Measurements from ENCODE around the gene HYAL1.
"Not testable (repeated sequence)": the region's sequence is repeated elsewhere in the genome, so short reads cannot be mapped to it uniquely, and the experiment has no call there.

HYAL1 gene

DNA sequence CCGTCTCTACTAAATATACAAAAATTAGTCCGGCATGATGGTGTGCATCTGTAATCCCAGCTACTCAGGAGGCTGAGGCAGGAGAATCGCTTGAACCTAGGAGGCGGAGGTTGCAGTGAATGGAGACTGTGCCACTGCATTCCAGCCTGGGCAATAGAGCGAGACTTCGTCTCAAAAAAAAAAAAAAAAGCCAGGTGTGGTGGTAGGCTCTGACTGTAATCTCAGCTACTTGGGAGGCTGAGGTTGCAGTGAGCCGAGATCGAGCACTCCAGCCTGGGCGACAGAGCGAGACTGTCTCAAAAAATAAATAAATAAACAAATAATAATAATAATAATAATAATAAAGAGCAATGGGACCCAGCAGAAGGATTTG is 30.9 kb downstream of the HYAL1 start:
- DNase-seq = not testable (repeated sequence)

DNA sequence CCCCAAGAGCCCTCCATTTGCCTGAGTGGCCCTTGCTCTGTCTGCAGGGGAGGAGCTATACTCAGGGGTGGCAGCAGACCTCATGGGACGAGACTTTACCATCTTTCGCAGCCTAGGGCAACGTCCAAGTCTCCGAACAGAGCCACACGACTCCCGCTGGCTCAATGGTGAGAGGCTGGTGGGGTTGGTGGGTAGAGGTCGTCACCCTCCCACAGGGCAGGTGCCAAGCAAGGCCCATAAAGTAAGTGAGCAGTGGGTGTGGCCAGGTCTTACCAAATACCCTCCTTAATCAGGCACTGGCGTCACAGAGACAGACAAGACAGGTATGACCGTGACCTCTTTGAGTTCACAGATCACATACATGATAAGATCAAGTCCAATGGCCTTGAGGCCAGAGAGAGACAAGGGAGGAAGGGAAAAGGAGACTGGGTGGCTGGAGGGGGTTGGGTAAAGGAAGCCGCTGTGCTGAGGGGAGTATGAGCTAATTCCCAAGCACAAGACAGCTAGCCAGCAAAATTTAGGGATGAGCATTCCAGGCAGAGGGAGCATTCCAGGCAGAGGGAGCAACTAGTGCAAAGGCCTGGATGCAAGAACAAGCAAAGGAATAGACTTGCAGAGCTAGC is 31.9 kb downstream of the HYAL1 start:
- DNase-seq = no peak

DNA sequence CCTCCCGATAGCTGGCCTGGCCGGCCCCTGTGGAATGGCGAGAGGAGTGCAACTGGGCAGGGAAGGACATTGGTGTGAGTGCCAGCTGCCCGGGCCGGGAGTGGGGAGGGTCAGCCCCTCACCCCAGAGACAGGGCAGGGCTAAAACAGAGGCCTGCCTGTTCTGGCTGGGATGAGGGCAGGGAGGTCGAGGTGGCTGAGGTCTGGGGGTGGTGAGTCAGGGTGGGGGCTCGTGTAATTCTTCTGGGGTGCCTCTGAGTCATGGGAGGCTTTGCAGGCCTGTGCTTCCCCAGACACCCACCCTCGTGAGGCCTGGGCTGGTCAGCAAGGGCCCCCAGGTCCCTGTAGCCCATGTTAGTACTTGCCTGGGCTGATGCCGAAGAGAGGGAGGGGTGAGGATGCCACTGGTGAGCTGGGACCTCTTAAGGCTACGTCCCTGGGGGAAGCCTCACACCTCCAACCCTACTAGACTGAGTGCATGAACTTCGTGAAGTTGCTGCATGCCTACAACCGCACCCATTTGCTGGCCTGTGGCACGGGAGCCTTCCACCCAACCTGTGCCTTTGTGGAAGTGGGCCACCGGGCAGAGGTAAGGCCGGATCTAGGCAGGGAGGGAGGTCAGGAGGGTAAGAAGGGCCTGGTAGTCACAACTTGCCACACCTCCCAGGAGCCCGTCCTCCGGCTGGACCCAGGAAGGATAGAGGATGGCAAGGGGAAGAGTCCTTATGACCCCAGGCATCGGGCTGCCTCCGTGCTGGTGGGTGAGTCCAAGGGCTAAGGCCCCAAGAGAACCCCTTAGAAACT is 32.8 kb downstream of the HYAL1 start:
- DNase-seq = no peak

DNA sequence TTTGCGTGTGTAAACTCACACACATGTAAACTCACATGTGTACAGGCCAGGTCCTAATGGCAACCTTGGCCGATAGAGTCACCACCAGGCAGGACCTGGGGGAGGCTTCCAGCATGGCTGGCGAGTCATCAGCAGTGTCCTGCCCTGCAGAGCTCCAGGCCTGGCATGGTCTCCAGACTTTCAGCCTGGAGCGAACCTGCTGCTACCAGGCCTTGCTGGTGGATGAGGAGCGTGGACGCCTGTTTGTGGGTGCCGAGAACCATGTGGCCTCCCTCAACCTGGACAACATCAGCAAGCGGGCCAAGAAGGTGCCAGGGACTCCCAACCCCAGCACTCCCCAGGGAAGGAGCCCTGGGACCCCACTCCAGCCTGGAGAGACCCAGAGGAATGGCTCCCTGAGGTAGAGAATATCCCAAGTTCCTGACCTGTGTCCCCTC is 33.4 kb downstream of the HYAL1 start:
- no peak for DNase-seq

DNA sequence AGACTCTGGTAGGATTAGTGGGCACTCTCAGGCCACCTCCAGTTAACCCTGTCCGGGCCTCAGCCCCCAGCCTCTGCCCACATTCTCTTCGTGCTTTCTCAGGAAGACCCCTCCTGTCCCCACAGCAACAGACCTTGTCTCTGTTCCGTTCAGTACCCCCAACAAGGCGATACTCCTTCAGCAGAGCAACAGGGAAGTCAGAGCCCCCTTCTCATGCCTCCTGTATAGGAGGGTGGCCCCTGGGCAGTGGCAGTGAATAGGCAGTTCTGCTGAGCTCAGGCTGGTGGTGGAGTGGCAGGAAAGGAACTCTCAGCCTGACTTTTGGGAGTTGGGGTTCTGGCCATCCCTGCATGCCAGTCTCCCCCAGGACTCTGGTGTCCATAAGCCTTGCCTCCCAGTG is 33.9 kb downstream of the HYAL1 start:
- DNase-seq = no peak

DNA sequence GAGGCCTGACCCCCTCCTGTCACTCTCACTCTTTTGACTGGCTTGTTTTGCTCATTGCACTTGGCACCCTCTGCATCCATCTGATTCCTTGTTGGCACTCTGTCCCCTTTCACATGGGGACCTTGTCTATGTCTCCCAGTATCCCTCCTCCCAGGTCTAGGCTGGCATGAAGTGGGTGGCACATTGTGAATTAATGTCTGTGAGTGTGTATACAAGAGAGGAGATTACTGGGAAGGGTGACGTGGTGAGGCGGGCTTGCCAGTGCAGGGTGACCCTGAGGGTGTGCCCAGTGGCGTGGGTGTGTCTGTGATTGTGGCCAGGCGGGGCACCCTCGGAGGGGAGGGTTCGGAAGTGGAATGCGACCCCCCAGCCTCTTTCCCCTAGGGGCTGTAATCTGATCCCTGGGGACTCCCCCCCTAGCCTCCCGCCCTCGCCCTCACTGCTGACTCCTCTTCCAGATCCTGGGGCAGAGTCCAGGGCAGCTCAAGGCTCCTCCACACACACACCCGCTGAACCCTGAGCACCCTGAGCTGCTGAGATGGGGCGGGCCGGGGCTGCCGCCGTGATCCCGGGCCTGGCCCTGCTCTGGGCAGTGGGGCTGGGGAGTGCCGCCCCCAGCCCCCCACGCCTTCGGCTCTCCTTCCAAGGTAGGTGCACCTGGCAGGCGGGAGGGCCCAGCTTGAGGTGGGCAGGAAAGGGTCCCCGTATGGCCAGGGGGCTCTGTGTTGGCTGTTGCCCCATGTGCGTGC is 34.5 kb downstream of the HYAL1 start, which contains the start of gene SEMA3B:
Gene SEMA3B (plus strand): TSS at position 445 of the 749 bp plus-strand sequence. CDS start 94 bp downstream, at position 539.
- no peak for DNase-seq

DNA sequence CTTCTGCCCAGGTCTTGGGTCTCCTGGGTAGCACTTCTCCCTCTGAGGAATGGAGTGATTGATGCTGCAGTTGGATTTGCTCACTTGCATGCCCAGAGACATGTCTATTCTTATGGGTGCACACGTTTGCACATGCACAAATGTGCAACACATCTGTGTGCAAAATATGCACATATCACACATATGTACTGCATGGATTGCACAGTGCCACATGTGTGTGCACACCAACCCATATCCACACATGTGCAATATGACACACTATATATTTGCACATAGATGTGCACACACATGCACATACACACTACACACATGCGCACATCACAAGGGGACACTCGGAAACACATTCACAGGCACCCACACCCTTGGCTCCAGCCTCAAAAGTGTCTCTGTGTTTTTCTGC is 35.1 kb downstream of the HYAL1 start:
- DNase-seq = no peak

DNA sequence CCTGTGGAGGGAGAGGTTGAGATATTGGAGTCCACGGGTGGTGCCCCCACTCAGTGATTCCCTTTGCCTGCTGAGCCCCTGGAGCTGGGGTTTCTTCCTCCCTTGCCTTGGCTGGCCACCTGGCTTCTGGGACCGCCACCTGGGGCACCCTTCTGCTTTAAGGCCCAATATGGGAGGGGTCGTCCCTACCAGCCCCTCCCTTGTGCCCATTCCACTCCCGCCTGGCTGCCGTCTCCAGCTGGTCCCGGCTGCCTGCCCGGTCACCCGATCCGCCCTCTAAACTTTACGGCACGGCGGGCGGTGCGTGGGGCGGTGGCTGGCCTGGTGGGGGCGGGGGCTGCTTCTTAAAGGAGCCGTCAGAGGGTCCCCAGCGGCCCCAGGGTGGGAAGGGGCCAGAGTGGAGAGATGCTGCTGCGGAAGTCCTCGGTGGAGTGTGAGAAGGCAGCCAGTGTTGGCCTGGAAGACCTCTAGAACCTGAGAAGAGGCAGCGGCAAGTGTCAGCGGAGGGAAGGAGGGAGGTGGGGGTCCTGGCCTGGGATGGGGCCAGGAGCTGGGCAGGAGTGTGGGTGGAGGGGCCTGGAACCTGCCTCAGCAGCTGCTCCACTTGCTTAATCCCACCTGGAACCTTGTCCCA is 36.0 kb downstream of the HYAL1 start:
- DNase-seq = no peak

DNA sequence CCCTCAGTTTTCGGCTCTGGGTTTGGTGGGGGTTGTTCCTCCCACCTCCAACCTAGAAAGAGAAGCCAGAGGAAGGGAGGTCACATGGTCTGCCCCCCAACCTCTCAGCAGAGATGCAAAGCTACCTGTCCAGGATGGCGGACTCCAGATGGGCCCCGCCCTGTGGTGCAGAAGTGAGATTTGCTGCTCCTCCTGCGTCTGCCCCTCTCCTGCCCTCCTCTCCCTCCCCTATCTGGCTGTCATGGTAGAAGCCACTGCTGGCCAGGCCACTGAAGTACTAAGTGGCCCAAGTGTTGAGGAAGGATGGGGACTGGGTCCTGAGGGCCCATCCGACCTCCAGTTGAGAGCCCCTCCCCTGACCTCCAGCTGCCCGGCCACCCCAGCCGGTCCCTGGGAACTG is 36.5 kb downstream of the HYAL1 start:
- DNase-seq = no peak

DNA sequence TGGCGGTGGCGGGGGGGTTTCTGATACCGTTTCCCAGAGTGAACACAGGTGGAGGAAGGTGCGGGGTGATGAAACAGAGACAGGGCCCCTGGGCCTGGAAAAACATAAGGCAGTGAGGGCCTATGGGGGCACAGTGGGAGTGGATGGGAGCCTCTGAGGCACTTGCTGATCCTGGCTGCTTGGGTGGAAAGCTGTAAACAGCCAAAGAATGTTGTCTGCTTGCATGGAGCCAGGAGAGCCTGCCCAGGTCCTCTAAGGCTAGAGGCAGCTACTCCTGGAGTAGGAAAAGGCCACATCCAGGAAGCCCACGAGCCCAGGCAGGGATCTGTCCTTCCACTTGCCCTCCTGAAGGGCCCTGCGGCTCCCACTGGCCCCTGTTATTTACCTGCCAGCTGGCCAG is 37.4 kb downstream of the HYAL1 start:
- DNase-seq = no peak

DNA sequence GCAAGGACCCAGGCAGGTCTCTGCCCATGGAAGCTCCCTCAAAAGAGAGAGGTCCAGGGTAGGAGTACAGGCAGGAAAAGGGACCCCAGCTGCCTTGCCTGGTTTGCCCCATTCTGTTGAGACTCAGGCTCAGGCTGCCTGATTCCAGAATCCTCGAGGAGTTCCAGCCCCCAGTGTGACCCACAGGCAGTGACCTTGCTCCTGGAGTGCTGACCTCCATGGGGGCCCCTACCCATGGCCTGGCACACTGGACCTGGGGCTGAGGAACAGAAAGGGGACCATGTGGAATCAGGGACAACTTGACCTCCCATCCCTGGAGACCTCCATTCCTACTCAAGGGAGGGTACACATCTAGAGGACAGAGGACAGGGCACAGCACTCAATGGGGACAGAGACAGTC is 37.8 kb downstream of the HYAL1 start:
- DNase-seq = no peak

DNA sequence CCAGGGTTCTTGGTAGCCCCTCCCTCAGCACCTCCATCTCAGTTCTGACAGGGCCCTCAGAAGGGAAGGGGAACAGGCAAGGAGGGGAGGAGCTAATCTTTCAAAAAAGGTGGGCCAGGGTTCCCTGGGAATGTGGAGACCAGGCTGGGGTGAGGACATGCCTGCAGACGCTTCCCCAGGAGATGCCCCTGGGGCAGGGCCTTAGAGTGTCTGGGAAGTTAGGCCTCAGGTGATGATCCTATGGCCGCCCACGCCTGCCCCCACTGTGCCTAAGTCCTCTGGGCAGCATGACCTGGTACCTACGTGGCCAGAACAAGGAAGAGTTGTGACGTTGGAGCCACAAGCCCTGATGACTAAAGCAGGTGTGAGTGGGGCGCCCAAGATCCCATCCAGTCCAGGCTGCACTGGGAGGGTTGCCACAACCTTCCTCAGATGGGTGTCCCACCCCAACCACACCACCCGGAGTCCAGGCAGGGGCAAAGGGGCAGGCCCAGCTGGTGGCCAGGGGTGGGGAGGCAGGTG is 38.3 kb downstream of the HYAL1 start:
- DNase-seq = no peak

DNA sequence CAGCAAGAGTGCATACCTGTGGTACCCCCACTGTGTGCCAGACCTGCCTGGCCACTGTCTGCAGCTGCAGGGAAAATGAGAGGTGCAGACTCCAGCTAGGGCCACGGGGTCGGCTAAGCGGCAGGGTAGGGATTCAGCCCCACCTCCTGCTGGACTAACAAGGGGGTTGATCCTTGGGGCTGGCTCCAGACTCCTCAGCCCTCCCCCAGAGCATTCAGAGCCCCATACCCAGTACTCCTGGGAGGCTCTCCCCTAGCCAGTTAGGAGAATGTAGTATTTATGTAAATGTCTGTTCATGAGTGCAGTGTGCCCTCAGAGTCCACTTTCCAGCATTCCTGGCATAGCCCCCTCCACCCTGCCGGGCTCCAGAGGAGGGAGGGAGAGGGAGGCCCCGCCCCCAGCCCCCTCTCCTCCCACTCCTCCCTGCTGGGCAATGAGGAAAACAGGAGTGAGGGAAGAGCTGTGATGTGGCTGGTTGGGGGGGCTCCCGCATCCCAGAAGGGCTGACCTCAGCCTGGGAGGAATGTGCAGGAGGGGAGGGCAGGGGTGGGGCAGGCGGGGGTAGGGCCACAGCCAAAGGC is 38.9 kb downstream of the HYAL1 start:
- peak; percentile 98 for DNase-seq

DNA sequence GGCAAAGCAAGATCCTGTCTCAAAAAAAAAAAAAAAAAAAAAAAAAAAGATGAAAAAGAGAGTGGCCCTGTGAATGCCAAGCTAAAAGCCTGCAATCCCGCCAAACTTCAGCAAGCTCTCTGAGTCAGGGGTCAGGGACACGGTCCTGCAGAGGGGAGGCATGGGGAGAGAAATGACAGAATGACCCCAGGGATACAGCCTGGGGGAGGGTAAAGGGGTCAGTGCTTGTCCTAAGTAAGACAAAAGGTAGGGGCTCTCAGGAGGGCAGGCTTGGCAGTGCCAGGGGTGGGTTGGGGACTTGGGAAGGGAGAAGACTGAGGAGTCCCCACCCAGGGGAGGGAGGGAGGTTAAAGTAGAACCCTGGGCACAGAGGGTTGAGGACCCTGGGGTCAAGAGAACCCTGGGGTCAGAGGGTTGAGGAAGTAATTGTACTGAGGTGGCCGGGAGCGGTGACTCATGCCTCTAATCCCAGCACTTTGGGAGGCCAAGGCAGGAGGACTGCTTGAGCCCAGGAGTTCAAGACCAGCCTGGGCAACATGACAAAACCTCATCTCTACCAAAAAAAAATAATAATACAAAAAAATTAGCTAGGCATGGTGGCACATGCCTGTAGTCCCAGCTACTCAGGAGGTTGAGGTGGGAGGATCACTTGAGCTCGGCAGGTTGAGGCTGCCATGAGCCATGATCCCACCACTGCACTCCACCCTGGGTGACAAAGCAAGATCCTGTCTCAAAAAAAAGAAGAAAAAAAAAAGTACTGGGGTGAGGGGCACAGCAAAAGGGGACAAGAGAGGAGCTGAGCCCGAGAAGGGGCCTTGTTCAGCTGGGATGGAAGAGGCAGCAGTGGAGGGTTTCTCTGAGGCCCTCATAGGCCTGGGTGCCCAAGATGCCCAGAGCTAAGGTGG is 39.6 kb downstream of the HYAL1 start:
- no peak for DNase-seq

DNA sequence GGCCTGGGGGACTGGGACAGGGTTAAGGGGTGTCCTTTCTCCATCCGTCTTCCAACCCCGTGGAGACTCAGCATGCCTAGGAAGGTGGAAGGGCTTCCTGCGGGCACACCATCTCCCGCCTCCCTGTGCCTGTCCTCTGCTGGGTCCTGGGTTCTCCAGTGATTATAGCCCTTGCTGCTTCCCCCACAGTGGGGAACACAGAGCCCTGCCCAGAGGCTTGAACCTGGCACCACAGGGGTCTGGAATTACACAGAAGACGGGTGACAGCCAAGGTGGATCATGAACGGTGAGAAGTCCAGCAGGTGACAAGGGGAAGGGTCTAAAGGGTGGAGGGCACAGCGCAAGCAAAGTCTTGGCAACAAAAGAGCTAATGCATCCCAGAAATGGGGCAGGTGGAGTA is 40.6 kb downstream of the HYAL1 start:
- no peak for DNase-seq

DNA sequence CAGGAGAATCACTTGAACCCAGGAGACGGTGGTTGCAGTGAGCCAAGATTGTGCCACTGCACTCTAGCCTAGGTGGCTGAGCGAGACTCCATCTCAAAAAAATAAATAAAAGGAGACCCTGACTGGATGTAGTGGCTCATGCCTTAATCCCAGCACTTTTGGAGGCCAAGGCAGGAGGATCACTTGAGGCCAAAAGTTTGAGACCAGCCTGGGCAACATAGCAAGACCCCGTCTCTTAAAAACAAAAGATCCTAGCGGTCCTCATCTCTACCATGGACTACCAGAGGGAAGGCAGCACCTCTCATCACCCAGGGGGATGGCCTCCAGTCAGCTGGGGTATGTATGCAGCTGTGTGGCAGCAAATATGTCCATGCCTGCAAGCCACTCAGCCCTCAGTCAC is 41.2 kb downstream of the HYAL1 start:
- DNase-seq = not testable (repeated sequence)

DNA sequence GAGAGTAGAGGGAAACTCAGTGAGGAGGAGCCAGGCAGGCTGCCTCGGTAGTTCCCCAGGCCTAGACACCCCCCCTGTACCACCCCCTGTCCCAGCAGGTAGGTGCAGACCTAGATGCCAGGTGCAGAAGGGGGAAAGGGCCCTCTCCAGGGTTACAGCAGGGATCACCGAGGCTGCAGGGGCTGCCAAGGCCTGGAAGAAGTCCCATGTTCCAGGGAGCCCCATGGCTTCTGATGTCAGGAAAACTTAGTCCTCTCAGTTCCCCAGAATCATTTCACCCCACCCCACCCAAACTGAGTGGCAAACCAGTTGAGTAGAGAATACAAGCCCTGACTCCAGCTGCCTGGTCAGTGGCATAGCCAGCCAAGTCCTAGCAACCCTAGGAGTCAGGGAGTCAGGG is 41.9 kb downstream of the HYAL1 start:
- DNase-seq = no peak

DNA sequence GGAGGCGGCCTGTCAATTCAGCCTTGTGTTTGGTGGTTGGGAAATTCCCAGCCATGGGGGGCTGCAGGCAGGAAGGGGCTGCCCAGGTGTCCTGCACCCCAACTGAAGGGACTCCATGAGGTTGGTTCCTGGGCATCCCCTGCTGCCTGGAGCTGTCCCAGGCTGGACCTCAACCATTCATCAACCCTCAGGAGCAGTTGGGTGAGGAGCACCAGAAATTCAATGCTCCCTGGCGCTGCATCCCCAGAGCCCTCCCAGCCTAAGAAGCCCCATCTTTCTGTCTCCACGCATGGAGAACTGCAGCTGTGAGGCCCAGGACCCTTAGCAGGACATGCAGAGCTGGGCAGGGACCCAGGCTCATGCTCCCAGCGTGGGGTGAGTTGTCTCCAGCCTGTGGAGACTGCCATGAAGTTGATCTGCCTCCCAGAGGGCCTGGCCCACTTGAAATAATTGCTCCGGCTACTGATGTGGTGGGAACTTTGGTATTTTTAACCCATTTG is 42.4 kb downstream of the HYAL1 start:
- no peak for DNase-seq

DNA sequence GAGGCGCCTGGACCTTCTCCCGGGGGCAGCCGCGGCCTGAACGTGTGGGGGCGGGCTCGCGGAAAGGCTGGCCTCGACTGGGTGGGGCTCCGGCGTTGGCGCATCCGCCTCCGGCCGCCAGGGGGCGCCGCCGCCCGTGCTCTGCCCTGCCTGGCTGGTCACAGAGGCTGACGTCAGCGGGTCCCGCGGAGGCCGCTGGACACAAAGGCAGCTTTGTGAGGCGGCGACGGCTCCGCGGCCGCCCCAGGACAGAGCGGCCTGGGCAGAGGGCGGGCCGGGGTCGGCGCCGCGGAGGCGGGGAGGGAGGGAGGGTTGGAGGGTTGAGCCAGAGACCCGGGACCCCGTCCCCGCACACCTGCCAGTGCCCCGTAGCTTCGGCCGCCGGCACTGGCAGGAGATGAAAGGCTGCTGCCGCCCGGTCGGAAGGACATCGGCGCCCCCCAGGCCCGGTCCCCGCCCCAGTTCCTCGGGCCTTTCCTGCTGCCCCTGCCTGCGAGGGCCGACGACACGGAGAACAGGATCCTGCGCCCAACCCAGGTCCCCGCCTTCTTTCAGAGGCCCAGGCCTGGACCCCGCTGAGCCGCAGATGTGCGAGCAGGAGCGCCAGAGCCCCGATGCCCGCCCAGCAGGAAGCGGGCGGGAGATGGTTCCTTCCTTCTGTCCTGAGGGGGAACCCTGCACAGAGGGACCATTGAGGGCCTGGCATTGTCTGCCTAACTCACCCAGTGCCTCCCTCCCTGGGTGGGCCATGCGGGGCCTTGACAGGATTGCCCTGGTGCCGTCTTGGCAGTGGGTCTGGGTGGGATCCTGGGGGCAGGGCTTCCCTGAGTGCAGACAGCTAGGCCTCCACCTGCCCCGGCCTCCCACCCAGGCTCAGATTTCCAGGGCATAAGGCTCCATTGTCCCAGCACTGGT is 43.1 kb downstream of the HYAL1 start:
- DNase-seq = peak; percentile 86

DNA sequence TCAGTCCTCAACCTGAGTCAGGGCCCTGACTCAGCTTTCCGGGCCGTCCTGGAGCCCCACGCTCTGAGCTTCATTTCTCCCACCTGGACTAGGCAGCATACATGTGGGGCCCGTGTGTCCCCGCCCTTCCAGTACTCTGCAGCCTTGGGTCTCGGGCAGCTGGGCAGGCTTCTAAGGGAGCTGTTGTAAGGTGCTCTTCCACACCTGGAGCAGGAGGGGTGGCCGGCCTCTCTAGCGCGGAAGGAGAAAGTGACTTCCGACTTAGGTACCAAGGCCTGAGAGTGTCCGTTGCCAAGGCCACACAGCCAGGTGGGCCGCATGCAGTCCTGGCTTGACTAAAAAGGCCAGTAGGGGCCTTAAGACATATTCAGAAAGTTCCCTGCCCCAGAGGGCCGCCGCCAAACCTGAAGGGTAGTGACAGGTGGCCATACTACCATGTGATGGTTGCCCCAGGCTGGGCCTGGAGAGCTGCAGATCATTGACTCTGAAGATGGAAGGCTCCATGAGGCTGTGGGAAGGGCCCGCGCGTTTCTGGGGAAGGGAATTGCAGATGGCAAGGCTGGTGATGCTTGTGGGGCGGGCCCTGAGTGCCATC is 43.8 kb downstream of the HYAL1 start:
- DNase-seq = no peak
